Common myeloid progenitor, CD34-positive (primary cell): ENCODE data around the gene CDC14A.

ENCODE experiments used
- CTCF ChIA-PET: fragments of 350-600 bp; sonication (Branson Sonifier 250); formaldehyde crosslinking; loops from one replicate; lab custom pipeline; 2021; ENCODE audit warnings: antibody characterized with exemption; lab: Charles Lee
- POLR2A ChIA-PET: fragments of 350-600 bp; sonication (Branson Sonifier 250); formaldehyde crosslinking; loops from one replicate; lab custom pipeline; 2021; ENCODE audit warnings: antibody characterized with exemption; lab: Charles Lee
- DNase-seq, 3 donors: peaks; one replicate each; pipeline versions ENCODE4 v3.0.0 to v3.0.0-alpha.2; 2013
- H3K27ac ChIP-seq, 2 experiments: 1 replicate in 1 of 2; 2 replicates in 1 of 2; pipeline ENCODE4 v1.7.0; 2013; ENCODE audit warnings: inconsistent platforms in 2 of 2, low read length in 2 of 2, mild to moderate bottlenecking in 2 of 2, low read depth in 1 of 2, moderate library complexity in 1 of 2; ENCODE audit not compliant: severe bottlenecking in 2 of 2, insufficient read depth in 1 of 2, poor library complexity in 1 of 2
- H3K27me3 ChIP-seq, 5 experiments: replicated peaks in 2 of 5; 1 replicate in 3 of 5; 2 replicates in 2 of 5; pipeline versions ENCODE4 v1.6.1 to v1.7.0; 2013; ENCODE audit warnings: low read length in 4 of 5, mild to moderate bottlenecking in 2 of 5, moderate library complexity in 2 of 5, inconsistent platforms in 1 of 5; ENCODE audit not compliant: insufficient read depth in 5 of 5, control insufficient read depth in 4 of 5
- H3K36me3 ChIP-seq, 4 experiments: 1 replicate in 2 of 4; 2 replicates in 2 of 4; pipeline versions ENCODE4 v1.6.1 to v1.7.0; 2013; ENCODE audit warnings: low read length in 3 of 4, control low read depth in 1 of 4, mild to moderate bottlenecking in 1 of 4; ENCODE audit not compliant: control insufficient read depth in 4 of 4, insufficient read depth in 4 of 4
- H3K4me1 ChIP-seq, 4 experiments: 1 replicate in 3 of 4; 2 replicates in 1 of 4; pipeline versions ENCODE4 v1.6.1 to v1.7.1; 2013; ENCODE audit warnings: low read length in 3 of 4, mild to moderate bottlenecking in 3 of 4, control low read depth in 1 of 4, inconsistent platforms in 1 of 4, moderate library complexity in 1 of 4; ENCODE audit not compliant: control insufficient read depth in 4 of 4, insufficient read depth in 4 of 4; ENCODE audit errors: control extremely low read depth in 1 of 4
- H3K4me3 ChIP-seq, 7 experiments: 1 replicate in 4 of 7; 2 replicates in 3 of 7; pipeline versions ENCODE4 v1.5.1 to v1.7.0; 2013; ENCODE audit warnings: mild to moderate bottlenecking in 7 of 7, low read length in 6 of 7, moderate library complexity in 6 of 7, inconsistent platforms in 2 of 7, low read depth in 2 of 7, control low read depth in 1 of 7; ENCODE audit not compliant: insufficient read depth in 4 of 7, control insufficient read depth in 1 of 7; ENCODE audit errors: extremely low read depth in 1 of 7
- H3K9me3 ChIP-seq, 5 experiments: 1 replicate in 4 of 5; 2 replicates in 1 of 5; pipeline versions ENCODE4 v1.6.1 to v1.7.1; 2013; ENCODE audit warnings: low read length in 4 of 5, mild to moderate bottlenecking in 2 of 5, inconsistent platforms in 1 of 5, low read depth in 1 of 5, moderate library complexity in 1 of 5; ENCODE audit not compliant: control insufficient read depth in 4 of 5, insufficient read depth in 2 of 5; ENCODE audit errors: control extremely low read depth in 1 of 5
- WGBS: methylation state at CpG from one replicate; pipeline ENCODE4 v1.1.5; 2013; ENCODE audit not compliant: insufficient coverage; 5-methylcytosine and 5-hydroxymethylcytosine counted together

Gene CDC14A

GRCh38 chr1:100346387-100346786 lies 5.9 kb upstream of the CDC14A start:
- WGBS, result 100% methylated on average over 1 of the region's 2 CpGs
- DNase-seq, result no peak
- Histone ChIP-seq H3K27ac (peak overlapping the region in 1 of 2 experiments; percentile 64), H3K4me1 (peaks cover 0 to 46% (median 11%) of the 10 kb centered on the region in 4 experiments), H3K27me3 (no peaks in the 10 kb centered on the region), H3K4me3 (no peak overlapping the region), H3K36me3 (no peaks in the 10 kb centered on the region), H3K9me3 (no peaks in the 10 kb centered on the region)
- POLR2A ChIA-PET, result no interaction called here
- CTCF ChIA-PET, result interaction anchor here (1.0 to 1.4 kb wide), 2 partner anchors 12 to 107 kb away, joined by 3 read pairs; no protein-coding TSS in a partner anchor

- ChIA-PET POLR2A (interaction anchor here (1.2 kb wide), 1 partner anchor 82 kb away, joined by 4 read pairs; no protein-coding TSS in a partner anchor), CTCF (interaction anchor here (1.0 to 1.8 kb wide), 4 partner anchors 11 to 106 kb away, joined by 3 to 6 read pairs (median 3); no protein-coding TSS in a partner anchor)
- DNase-seq, result peak; percentile 65 to 88 (median 78)
- no CpG with 5 or more reads among the region's 5 CpGs for WGBS
- H3K27me3 ChIP-seq, result no peaks in the 10 kb centered on the region
- H3K27ac ChIP-seq, result peak overlapping the region; percentile 15 to 64
- H3K9me3 ChIP-seq, result no peaks in the 10 kb centered on the region
- peaks cover 0 to 50% (median 13%) of the 10 kb centered on the region in 4 experiments for H3K4me1 ChIP-seq
- H3K36me3 ChIP-seq, result no peaks in the 10 kb centered on the region
- no peak overlapping the region for H3K4me3 ChIP-seq
Measured at GRCh38 chr1:100347009-100347966, 5.0 kb upstream of the CDC14A start.

GRCh38 chr1:100348549-100349144 lies 3.7 kb upstream of the CDC14A start:
- DNase-seq, result no peak
- no peak overlapping the region for H3K27ac ChIP-seq
- no peaks in the 10 kb centered on the region for H3K27me3 ChIP-seq
- H3K4me1 ChIP-seq, result peaks cover 2 to 53% (median 18%) of the 10 kb centered on the region in 4 experiments
- H3K4me3 ChIP-seq, result no peak overlapping the region
- H3K36me3 ChIP-seq, result no peaks in the 10 kb centered on the region
- ChIA-PET CTCF (interaction anchor here (0.6 to 1.8 kb wide), 4 partner anchors 10 to 69 kb away, joined by 3 to 6 read pairs (median 4); no protein-coding TSS in a partner anchor), POLR2A (no interaction called here)
- no peaks in the 10 kb centered on the region for H3K9me3 ChIP-seq
- WGBS, result 98% methylated on average over 9 of the region's 9 CpGs

- no peaks in the 10 kb centered on the region for H3K36me3 ChIP-seq
- H3K4me3 ChIP-seq, result no peak overlapping the region
- H3K4me1 ChIP-seq, result peaks cover 8 to 53% (median 20%) of the 10 kb centered on the region in 4 experiments
- no peak overlapping the region for H3K27ac ChIP-seq
- POLR2A ChIA-PET, result no interaction called here
- no peaks in the 10 kb centered on the region for H3K27me3 ChIP-seq
- no peaks in the 10 kb centered on the region for H3K9me3 ChIP-seq
- no CpG with 5 or more reads among the region's 4 CpGs for WGBS
- DNase-seq, result no peak
- CTCF ChIA-PET, result interaction anchor here (0.7 to 1.1 kb wide), 3 partner anchors 9 to 101 kb away, joined by 3 to 4 read pairs (median 4); no protein-coding TSS in a partner anchor
Measured at GRCh38 chr1:100349246-100349645, 3.1 kb upstream of the CDC14A start.

GRCh38 chr1:100350787-100351094 lies 1.6 kb upstream of the CDC14A start:
- Histone ChIP-seq H3K27me3 (no peaks in the 10 kb centered on the region), H3K9me3 (no peaks in the 10 kb centered on the region), H3K4me3 (peak overlapping the region in 6 of 7 experiments; percentile 90 to 99 (median 98)), H3K27ac (peak overlapping the region; percentile 33 to 94), H3K36me3 (peaks cover 2 to 9% (median 6%) of the 10 kb centered on the region in 4 experiments), H3K4me1 (peaks cover 17 to 66% (median 31%) of the 10 kb centered on the region in 4 experiments)
- POLR2A ChIA-PET, result no interaction called here
- CTCF ChIA-PET, result interaction anchor here (2.5 kb wide), 1 partner anchor 109 kb away, joined by 12 read pairs; no protein-coding TSS in a partner anchor
- no peak for DNase-seq
- WGBS, result 100% methylated on average over 7 of the region's 10 CpGs

- Histone ChIP-seq H3K9me3 (no peaks in the 10 kb centered on the region), H3K4me3 (peak overlapping the region; percentile 90 to 99 (median 98)), H3K36me3 (peaks cover 2 to 14% (median 8%) of the 10 kb centered on the region in 4 experiments), H3K4me1 (peaks cover 17 to 68% (median 33%) of the 10 kb centered on the region in 4 experiments), H3K27me3 (no peaks in the 10 kb centered on the region), H3K27ac (peak overlapping the region; percentile 85 to 94)
- ChIA-PET POLR2A (interaction anchor here (0.6 to 1.8 kb wide), 3 partner anchors 74 to 381 kb away, joined by 3 to 8 read pairs (median 3); partner anchors contain the start of genes RTCA and SLC35A3), CTCF (interaction anchor here (0.7 to 4.1 kb wide), 6 partner anchors 20 to 544 kb away, joined by 3 to 14 read pairs (median 4); partner anchors contain the start of genes RTCA and SLC30A7)
- WGBS, result 5% methylated on average over 26 of the region's 36 CpGs
- DNase-seq, result peak; percentile 97 to 98 (median 98)
Measured at GRCh38 chr1:100351095-100351887, 1.0 kb upstream of the CDC14A start.
